Motor neuron (in vitro differentiated cells): ENCODE data around the gene AMBRA1. TPM values are rescaled to one million over a fixed set of nuclear protein-coding genes. Genes with fewer than 3 reads are reported as not detected.

Source experiments
- ATAC-seq, 8 experiments: fragments of 200-7000 bp; cut with Tn5 transposase; replicated peaks in 6 of 8; 2 replicates each; pipeline ENCODE4 v1.8.0; 2021; ENCODE audit warnings: mild to moderate bottlenecking in 8 of 8, moderate library complexity in 8 of 8
- H3K27ac ChIP-seq, 2 donors: fragments of 250-450 bp; sonication (Bioruptor Pico); 2 replicates each; pipeline ENCODE4 v1.9.0; 2021; ENCODE audit warnings: antibody characterized with exemption in 2 of 2, mild to moderate bottlenecking in 2 of 2, moderate library complexity in 1 of 2
- H3K4me1 ChIP-seq, 2 donors: fragments of 250-450 bp; sonication (Bioruptor Pico); replicated peaks in 1 of 2; 2 replicates each; pipeline ENCODE4 v1.6.1; 2021; ENCODE audit warnings: antibody characterized with exemption in 2 of 2, mild to moderate bottlenecking in 2 of 2, moderate library complexity in 1 of 2
- H3K4me3 ChIP-seq, 5 donors: fragments of 250-450 bp; sonication (Bioruptor Pico); 2 replicates each; pipeline ENCODE4 v1.9.0; 2021; ENCODE audit warnings: antibody characterized with exemption in 5 of 5, mild to moderate bottlenecking in 5 of 5, moderate library complexity in 4 of 5
- WGBS, 10 experiments: fragments of 450-650 bp; shearing (Covaris generic); methylation state at CpG; one replicate each; pipeline ENCODE4 v1.0.0; 2022; 5-methylcytosine and 5-hydroxymethylcytosine counted together
- in situ Hi-C, 9 experiments: fragments of 400-800 bp; cut with MboI; loops; one replicate each; pipeline ENCODE4 v1.15.0; 2021; ENCODE audit warnings: low sequenced_read_pairs in 9 of 9, low pct_unique_long_range_greater_than_20kb in 2 of 9; ENCODE audit not compliant: unreplicated experiment in 9 of 9
- total RNA-seq, 8 experiments: library from RNA; unstranded; fragments of 300-600 nt; gene quantifications; 2 replicates each; pipeline versions ENCODE4 v1.2.3 to v1.2.4, GENCODE V29; 2022

AMBRA1 gene
- total RNA-seq, 8 experiments from 2014 or later, result 20.2 to 44.3 (median 24.9) TPM

DNA sequence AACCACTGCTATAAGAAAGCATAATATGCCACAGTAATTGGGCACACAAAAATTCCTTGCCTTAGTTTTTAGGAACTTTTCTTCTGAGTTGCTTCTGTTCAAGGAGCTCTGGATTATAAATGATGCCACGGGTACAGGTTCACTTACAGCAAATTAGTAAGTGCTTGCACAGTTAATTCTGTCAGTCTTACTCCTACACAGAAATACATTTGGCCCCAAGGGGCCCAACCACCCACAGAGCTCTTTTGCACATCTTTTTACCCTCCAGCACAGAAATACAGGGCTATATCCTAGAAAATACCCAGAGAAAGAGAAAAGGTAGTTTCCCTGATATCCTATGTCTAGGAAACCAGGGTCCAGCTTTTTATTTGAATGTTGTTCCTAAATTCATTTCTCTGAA lies 115.6 kb downstream of the AMBRA1 start:
- in situ Hi-C loops, result no loop called here
- ATAC-seq, result no peak
- no peak overlapping the region for H3K4me3 ChIP-seq
- H3K27ac ChIP-seq, result no peak overlapping the region
- 0 to 100% (median 32%) methylated on average over 1 of the region's 1 CpG; no CpG with 5 or more reads in 4 of the 10 experiments for WGBS, 10 experiments
- H3K4me1 ChIP-seq, result no peaks in the 10 kb centered on the region

DNA sequence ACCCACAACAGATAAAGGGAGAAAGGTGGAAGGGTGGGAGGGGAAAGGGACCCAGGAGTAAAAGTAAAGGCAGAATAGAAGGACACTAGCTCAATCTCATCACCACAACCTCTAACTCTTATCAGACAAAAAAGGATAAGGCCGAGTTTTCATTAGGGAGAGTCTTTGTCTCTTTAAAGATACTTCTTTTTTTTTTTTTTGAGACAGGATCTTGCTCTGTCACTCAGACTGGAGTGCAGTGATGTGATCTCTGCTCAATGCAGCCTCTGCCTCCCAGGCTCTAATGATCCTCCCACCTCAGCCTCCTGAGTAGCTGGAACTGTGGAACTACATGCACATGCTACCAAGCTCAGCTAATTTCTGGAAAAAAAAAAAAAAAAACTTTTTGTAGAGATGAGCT lies 116.7 kb downstream of the AMBRA1 start:
- no peaks in the 10 kb centered on the region for H3K4me1 ChIP-seq
- no peak overlapping the region for H3K27ac ChIP-seq
- in situ Hi-C loops, result no loop called here
- ATAC-seq, result no peak
- no peak overlapping the region for H3K4me3 ChIP-seq
- WGBS, 10 experiments, result 57 to 100% (median 82%) methylated on average over 1 of the region's 1 CpG; no CpG with 5 or more reads in 2 of the 10 experiments

DNA sequence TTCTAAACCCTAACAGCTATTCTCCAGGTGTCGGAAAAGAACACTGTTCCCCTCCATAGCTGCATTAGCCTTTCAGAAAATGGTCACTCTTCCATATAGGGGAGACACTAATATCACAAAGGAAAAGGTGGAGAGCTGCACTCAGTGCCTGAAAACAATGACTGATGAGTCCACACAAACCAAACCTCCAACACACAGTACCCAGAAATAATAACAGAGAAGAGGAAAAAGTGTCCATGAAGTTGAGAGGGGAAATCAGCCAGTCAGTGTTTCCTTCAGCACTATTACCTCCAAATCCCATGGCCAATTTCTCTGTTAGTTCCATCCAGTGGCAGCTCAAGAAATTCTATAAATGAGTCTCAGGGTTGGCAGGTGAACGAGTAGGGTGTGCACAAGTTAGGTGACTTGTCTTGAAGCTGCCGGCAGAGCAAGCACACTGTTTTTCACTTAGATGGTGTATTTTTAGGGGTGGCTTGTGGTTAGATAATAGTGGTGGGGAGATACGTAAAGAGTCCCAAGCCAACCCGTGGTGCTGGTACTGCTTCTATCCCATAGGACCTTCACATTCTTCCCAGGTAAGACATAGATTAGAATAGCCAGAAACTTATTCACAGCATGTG lies 117.8 kb downstream of the AMBRA1 start:
- no peaks in the 10 kb centered on the region for H3K4me1 ChIP-seq
- H3K4me3 ChIP-seq, result no peak overlapping the region
- in situ Hi-C loops, result no loop called here
- no peak overlapping the region for H3K27ac ChIP-seq
- 40 to 100% (median 94%) methylated on average over 1 to 5 of the region's 5 CpGs; no CpG with 5 or more reads in 1 of the 10 experiments for WGBS, 10 experiments
- ATAC-seq, result no peak

DNA sequence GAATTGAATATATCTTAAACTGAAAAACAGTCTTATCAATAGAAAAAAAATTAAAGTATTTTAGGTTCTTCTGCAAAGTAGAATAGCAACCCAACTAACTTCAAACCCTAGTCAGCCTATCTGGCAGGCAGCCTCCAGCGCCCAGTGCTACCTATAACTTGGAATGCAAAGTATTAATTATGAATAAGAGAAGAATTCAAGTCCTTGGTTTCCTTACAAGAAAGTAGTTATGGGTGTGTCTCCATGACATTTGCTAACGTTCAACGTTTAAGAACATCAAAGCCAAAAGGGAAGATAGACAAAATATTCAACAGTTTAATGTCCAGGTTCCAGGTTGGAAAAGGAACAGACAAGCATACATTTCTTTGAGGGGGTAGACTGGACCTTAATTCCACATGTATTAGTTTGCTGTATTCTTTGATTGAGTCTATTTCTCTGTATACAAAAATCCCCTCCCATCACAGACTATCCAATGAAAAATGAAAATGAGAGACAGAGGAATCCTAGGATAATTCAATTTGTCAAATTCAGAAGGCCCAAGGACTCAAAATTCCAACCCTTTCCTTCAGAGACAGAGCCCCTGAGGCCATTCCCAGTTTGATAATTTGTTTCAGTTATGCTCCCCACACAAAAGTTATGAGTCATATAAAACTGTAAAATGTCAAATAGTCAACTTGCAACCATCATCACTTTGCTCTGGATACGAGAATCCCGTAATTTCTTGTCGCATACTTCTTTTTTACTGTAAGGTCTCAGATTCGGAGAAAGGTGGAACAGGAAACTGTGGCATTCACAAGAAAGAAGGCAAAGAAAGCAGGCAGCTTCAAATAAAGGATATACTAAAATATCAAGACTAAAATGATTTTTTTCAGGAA lies 118.5 kb downstream of the AMBRA1 start:
- in situ Hi-C loops, result no loop called here
- H3K27ac ChIP-seq, result no peak overlapping the region
- no peaks in the 10 kb centered on the region for H3K4me1 ChIP-seq
- WGBS, 10 experiments, result 64 to 99% (median 92%) methylated on average over 3 to 7 of the region's 7 CpGs; no CpG with 5 or more reads in 1 of the 10 experiments
- H3K4me3 ChIP-seq, result no peak overlapping the region
- ATAC-seq, result peak in 1 of 8 experiments; percentile 25

DNA sequence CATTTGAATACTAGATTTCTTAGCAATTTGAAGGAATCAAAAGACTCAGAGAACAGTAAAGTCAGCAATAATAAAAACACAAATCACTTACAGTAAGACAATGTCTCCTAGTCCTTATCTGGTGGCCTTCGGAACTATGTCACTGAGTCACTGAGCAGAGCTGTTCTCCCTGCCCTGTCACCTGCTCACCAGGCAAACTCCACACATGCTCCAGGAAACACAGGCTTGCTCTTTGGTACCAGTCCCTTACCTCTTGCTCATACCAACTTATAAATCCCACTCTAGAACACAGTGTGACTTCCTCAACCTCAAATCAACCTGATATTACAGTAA lies 121.2 kb downstream of the AMBRA1 start:
- ATAC-seq, result no peak
- in situ Hi-C loops, result no loop called here
- Histone ChIP-seq H3K27ac (no peak overlapping the region), H3K4me1 (no peaks in the 10 kb centered on the region), H3K4me3 (no peak overlapping the region)
- WGBS, 10 experiments, result 88 to 100% (median 100%) methylated on average over 1 of the region's 1 CpG; no CpG with 5 or more reads in 4 of the 10 experiments

DNA sequence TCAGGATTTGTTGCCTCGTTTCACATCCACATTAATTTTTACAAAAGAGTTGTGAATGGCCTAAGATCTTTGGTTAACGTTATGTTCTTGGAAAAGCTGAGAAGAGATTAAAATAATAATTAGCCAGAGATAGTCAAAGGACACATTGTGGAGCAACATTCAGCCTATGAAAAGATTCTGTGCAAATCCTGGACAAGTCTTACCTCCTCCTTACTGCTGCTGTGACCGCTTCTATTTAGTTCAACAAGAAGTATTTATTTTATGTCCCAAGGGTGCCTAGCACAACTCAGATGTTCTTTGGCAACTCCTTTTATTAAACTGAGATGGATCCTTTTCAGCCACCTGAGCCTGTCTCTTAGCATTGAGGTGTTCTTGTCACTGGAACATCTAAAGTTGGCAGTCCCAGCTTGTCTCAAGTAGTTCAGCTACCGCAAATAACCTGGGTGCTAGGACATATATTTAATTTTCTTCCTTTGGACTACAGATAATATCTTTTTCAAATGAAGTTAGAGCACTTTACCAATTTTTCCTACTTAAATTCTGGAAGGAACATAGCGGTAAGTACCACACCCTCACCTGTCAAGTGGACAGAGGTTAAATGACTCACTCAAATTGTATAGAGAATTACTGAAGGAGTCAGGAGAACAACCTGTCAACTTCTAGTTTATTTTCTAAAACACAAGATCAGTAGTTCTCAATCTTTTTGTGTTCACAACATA lies 121.7 kb downstream of the AMBRA1 start:
- ATAC-seq, result no peak
- H3K4me1 ChIP-seq, result no peaks in the 10 kb centered on the region
- no peak overlapping the region for H3K4me3 ChIP-seq
- 80 to 100% (median 96%) methylated on average over 1 to 5 of the region's 5 CpGs for WGBS, 10 experiments
- in situ Hi-C loops, result no loop called here
- no peak overlapping the region for H3K27ac ChIP-seq

DNA sequence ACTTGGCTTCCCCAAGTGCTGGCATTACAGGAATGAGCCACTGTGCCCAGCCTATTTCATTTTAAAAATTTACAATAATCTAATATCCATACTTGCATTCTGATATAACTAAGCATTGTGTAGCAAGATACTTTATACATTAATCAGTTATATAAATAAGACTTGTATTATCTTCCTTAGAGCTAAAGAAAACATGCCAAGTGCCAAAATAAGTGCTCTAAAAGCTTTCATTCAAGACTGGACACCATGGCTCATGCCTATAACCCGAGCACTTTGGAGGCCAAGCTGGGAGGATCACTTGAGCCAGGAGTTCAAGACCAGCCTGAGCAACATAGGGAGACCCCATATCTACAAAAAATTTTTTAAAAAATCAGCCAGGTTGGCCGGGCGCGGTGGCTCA lies 123.9 kb downstream of the AMBRA1 start:
- Histone ChIP-seq H3K4me1 (no peaks in the 10 kb centered on the region), H3K27ac (no peak overlapping the region), H3K4me3 (no peak overlapping the region)
- in situ Hi-C loops, result no loop called here
- no peak for ATAC-seq
- WGBS, 10 experiments, result 83 to 100% (median 100%) methylated on average over 1 to 4 of the region's 4 CpGs; no CpG with 5 or more reads in 7 of the 10 experiments

DNA sequence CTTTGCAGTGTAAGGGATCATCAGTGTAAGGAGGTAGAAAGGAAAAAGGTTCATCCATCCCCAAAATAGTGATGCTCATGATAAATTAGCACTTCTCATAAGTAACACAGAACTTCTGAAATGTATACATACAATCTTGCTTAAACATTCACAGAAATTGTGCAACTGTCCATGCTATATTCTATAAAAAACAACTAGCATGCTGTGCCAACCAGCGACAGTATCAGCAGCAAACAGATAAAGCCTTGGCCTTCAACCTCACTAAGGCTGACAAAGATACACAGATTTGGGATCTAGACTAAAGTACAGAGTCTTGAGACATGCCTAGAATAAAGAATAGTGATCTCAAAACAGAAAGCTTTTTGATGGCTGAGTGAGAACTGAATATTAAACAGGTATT lies 128.1 kb downstream of the AMBRA1 start:
- in situ Hi-C loops, result no loop called here
- 60 to 100% (median 100%) methylated on average over 1 of the region's 1 CpG; no CpG with 5 or more reads in 4 of the 10 experiments for WGBS, 10 experiments
- Histone ChIP-seq H3K4me1 (no peaks in the 10 kb centered on the region), H3K4me3 (no peak overlapping the region), H3K27ac (no peak overlapping the region)
- ATAC-seq, result no peak

DNA sequence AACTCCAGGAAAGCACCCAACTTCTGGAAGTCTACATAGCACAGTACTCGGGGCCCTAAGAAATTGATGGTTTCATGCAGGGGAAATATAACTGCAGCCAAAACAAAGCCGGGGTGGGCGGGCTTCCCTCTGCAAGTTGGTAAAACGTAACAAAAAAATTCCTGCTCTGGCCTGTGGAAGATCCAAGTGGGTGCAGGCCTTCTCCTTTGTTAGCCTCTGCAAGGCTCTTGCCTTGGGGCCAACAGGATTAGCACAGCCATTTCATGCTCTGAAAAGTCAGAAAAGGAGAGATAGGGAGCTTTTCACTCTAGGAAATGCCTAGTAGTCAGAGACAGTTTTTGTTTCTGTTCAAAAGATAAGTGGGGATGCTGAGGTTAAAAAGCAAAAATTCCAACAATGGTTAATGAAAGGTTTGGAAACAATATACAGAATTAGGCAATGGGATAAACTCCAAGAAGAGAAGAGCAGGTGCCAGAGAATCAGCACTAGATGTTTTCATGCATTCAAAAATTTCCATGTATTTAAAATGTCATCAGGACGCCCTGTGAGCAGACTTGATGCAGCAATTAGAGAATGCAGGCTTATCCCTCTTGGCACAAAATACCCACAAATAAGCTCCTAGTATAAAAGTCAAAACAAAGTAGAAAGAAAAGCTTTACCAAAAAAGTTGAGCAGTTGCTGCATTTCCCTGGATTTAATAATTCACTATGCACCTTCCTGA lies 130.0 kb downstream of the AMBRA1 start:
- in situ Hi-C loops, result no loop called here
- H3K4me3 ChIP-seq, result no peak overlapping the region
- no peak overlapping the region for H3K27ac ChIP-seq
- H3K4me1 ChIP-seq, result no peaks in the 10 kb centered on the region
- peak in 1 of 8 experiments; percentile 55 for ATAC-seq
- 31 to 88% (median 62%) methylated on average over 1 to 4 of the region's 5 CpGs; no CpG with 5 or more reads in 2 of the 10 experiments for WGBS, 10 experiments

DNA sequence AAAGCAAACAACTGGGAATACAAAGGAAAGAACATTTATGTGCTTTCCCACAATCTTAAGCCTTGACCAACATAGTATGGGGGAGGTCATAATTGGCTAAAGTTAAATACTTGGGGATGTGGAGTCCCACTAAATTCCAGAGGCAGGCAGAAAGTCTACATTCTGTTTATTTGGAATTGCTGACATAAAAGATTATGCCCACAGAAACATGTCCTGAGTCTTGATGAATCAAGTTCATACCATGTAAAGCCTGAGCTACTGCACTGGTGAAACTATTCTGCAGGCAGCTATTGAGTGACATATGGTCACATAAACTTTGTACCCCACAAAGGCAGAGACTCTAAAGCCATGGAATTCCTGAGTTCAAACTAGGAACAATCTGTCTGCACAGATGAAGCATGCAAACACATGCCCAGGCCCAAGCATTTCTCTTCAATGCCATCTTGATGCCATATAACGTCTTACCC lies 132.3 kb downstream of the AMBRA1 start:
- in situ Hi-C loops, result no loop called here
- ATAC-seq, result no peak
- no peak overlapping the region for H3K27ac ChIP-seq
- 14 to 100% (median 93%) methylated on average over 1 of the region's 1 CpG; no CpG with 5 or more reads in 4 of the 10 experiments for WGBS, 10 experiments
- H3K4me1 ChIP-seq, result peaks cover 10 to 11% of the 10 kb centered on the region in 2 donors
- H3K4me3 ChIP-seq, result no peak overlapping the region

DNA sequence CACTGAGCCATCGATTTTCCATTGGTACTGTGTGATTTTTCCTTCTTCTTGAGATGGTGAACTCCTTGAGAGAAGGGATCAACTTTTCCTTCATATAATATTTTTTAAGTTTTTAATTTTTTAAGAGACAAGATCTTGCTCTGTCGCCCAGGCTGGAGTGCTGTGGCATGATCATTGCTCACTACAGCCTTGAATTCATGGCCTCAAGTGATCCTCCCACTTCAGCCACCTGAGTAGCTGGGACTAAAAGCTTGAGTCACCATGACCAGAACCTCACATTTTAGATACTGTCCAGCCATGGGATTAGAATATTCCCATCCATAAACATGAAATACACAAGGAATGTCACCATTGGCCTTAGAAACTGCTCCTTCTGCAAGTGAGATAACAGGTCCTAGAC lies 135.3 kb downstream of the AMBRA1 start:
- Histone ChIP-seq H3K4me1 (peaks cover 14 to 16% of the 10 kb centered on the region in 2 donors), H3K27ac (no peak overlapping the region), H3K4me3 (no peak overlapping the region)
- in situ Hi-C loops, result no loop called here
- no peak for ATAC-seq
- 92 to 100% (median 100%) methylated on average over 1 to 2 of the region's 2 CpGs; no CpG with 5 or more reads in 1 of the 10 experiments for WGBS, 10 experiments

DNA sequence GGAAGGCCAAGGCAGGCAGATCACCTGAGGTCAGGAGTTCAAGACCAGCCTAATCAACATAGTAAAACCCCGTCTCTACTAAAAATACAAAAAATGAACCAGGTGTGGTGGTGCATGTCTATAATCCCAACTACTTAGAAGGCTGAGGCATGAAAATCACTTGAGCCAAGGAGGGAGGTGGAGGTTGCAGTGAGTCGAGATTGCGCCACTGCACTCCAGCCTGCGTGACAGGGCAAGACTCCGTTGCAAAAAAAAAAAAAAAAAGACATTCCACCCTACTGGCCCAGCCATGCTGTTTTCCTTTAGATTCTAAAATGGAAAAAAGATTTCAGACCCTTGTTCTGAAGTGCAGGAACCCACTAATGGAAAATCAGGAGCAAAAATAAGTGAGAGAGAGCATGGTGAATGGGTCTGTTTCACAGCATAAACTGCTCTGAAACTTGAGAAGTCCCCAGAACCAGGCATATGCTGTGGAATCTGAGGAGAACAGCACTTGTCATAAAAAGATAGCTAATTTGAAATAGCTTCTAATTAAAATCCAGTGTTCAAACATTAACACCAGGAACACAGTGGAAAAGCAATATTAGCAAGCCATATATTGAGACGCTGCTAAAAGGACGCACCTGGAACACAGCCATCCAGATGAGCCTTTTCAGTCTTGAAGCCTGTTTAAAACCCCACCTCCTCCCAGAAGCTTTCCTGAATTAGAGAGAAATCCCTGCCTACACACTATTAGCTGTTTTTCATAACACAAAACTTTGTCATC lies 136.0 kb downstream of the AMBRA1 start:
- peaks cover 14 to 16% of the 10 kb centered on the region in 2 donors for H3K4me1 ChIP-seq
- in situ Hi-C loops, result no loop called here
- 83 to 100% (median 93%) methylated on average over 2 to 7 of the region's 7 CpGs; no CpG with 5 or more reads in 2 of the 10 experiments for WGBS, 10 experiments
- no peak for ATAC-seq
- no peak overlapping the region for H3K4me3 ChIP-seq
- H3K27ac ChIP-seq, result no peak overlapping the region
